Gastroesophageal sphincter (tissue), 3 donors: Measurements from ENCODE around the gene ELN.

ENCODE experiments used
- CTCF ChIP-seq, 4 experiments: fragments of 200-600 bp in 2 of 4; fragments of 450-650 bp in 2 of 4; sonication (generic) in 1 of 4; IDR thresholded peaks; one replicate each; pipeline ENCODE4 v1.5.1; 2017 to 2019; ENCODE audit warnings: antibody characterized with exemption in 4 of 4, mild to moderate bottlenecking in 2 of 4, moderate library complexity in 2 of 4
- POLR2A ChIP-seq, 2 donors: fragments of 450-650 bp; IDR thresholded peaks; one replicate each; pipeline ENCODE4 v1.6.1; 2017; ENCODE audit warnings: antibody characterized with exemption in 2 of 2, mild to moderate bottlenecking in 2 of 2, moderate library complexity in 1 of 2

GRCh38 chr7:74025730-74026129 lies 2.2 kb upstream of the ELN start:
- no peak for TF ChIP-seq CTCF (IDR thresholded peaks at IDR 0.05)
- TF ChIP-seq POLR2A (IDR thresholded peaks at IDR 0.05) = no peak
